H1 (cell line): ENCODE measurements around the gene SNX24. TPM values are rescaled to one million over a fixed set of nuclear protein-coding genes. Genes with fewer than 3 reads are reported as not detected.

Source experiments
- BACH1 ChIP-seq: IDR thresholded peaks from 2 replicates; pipeline ENCODE4 v1.6.1; 2012; ENCODE audit warnings: low read length, improper control_type of control experiment
- BCL11A ChIP-seq, 2 experiments: IDR thresholded peaks; one replicate each; pipeline ENCODE4 v1.6.1; 2011; ENCODE audit warnings: low read depth in 2 of 2, low read length in 2 of 2, mild to moderate bottlenecking in 2 of 2
- EP300 ChIP-seq, 2 experiments: IDR thresholded peaks; 1 replicate in 1 of 2; 2 replicates in 1 of 2; pipeline ENCODE4 v1.6.1; 2011 to 2012; ENCODE audit warnings: low read depth in 2 of 2, low read length in 2 of 2, mild to moderate bottlenecking in 2 of 2, borderline replicate concordance in 1 of 2, inconsistent platforms in 1 of 2, moderate library complexity in 1 of 2
- EZH2 ChIP-seq: fragments of 200-600 bp; sonication (generic); IDR thresholded peaks from 2 replicates; pipeline ENCODE4 v1.7.1; 2012; ENCODE audit warnings: low read depth, mild to moderate bottlenecking, moderate library complexity, low read length, inconsistent platforms; ENCODE audit not compliant: severe bottlenecking
- FOSL1 ChIP-seq: IDR thresholded peaks from 2 replicates; pipeline ENCODE4 v1.6.1; 2011; ENCODE audit warnings: mild to moderate bottlenecking, low read depth, low read length, moderate library complexity; ENCODE audit not compliant: insufficient read depth
- POLR2A ChIP-seq, 2 experiments: IDR thresholded peaks; 1 replicate in 1 of 2; 2 replicates in 1 of 2; pipeline ENCODE4 v1.6.1; 2011; ENCODE audit warnings: low read depth in 2 of 2, low read length in 2 of 2, mild to moderate bottlenecking in 2 of 2; ENCODE audit errors: control extremely low read depth in 1 of 2
- RBBP5 ChIP-seq: IDR thresholded peaks from 2 replicates; pipeline ENCODE4 v1.7.1; 2012; ENCODE audit warnings: low read depth, mild to moderate bottlenecking, inconsistent platforms, low read length, moderate library complexity, borderline replicate concordance
- SP1 ChIP-seq: IDR thresholded peaks from 2 replicates; pipeline ENCODE4 v1.6.1; 2011; ENCODE audit warnings: low read depth, low read length
- SP2 ChIP-seq: IDR thresholded peaks from 2 replicates; pipeline ENCODE4 v1.6.1; 2012; ENCODE audit warnings: mild to moderate bottlenecking, low read length, inconsistent platforms
- SP4 ChIP-seq: IDR thresholded peaks from 2 replicates; pipeline ENCODE4 v1.6.1; 2012; ENCODE audit warnings: low read length, inconsistent platforms
- TAF1 ChIP-seq: IDR thresholded peaks from 2 replicates; pipeline ENCODE4 v1.6.1; 2011; ENCODE audit warnings: mild to moderate bottlenecking, low read depth, low read length
- TCF12 ChIP-seq: IDR thresholded peaks from 2 replicates; pipeline ENCODE4 v1.6.1; 2011; ENCODE audit warnings: low read depth, mild to moderate bottlenecking, low read length
- TEAD4 ChIP-seq: IDR thresholded peaks from 2 replicates; pipeline ENCODE4 v1.6.1; 2012; ENCODE audit warnings: low read depth, low read length, inconsistent platforms, mixed read lengths
- polyA plus RNA-seq, 7 experiments: library from polyadenylated mRNA; depleted of rRNA in 3 of 7; stranded (reverse) in 5 of 7; unstranded in 2 of 7; fragments of >200 nt in 5 of 7; fragments of 200-250 nt in 2 of 7; gene quantifications; 1 replicate in 5 of 7; 2 replicates in 1 of 7; 4 replicates in 1 of 7; pipeline versions ENCODE4 v1.2.1 to v1.2.3, GENCODE V29; 2011 to 2013; ENCODE audit warnings: missing spikeins in 2 of 7, mixed read lengths in 2 of 7
- total RNA-seq: library from RNA; stranded (reverse); fragmentation: NEBNext Ultra II Directional; extraction: Animal tissue kit (Norgen Biotek cat#: 25700); gene quantifications from 2 replicates; pipeline ENCODE4 v1.2.1, GENCODE V29; 2021
- TF ChIP-seq, protein P1 (sequence below): fragments of 300-600 bp; sonication (generic); IDR thresholded peaks from 2 replicates; pipeline ENCODE4 v1.7.1; 2012; ENCODE audit warnings: low read length, moderate library complexity, mild to moderate bottlenecking, inconsistent platforms; ENCODE audit not compliant: insufficient replicate concordance

The SNX24 gene
- total and polyA plus RNA-seq, 2 of the 8 experiments (the other 6 are each of a cell fraction or from before 2014, with no cell fraction given) = 7.3 to 14.3 TPM

DNA sequence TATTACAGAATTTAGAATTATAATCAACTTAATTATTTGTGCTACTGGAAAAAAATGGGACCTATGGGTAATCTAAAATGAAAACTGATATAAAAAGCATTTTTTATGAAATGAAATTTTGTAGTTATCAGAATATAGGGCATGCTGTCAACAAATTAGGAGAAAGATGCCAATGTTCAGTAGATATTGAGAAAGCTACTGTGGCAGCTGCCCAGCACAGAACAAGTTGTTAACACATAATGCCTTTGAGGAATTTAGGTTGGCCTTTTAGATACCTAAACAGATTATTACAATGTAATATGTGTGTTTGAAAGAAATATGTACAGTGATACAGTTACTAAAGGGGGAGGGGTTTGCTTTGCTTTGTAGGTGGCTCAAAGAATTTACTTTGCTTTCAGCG lies 137.0 kb downstream of the SNX24 start (continued):
- TF ChIP-seq, protein P1, sequence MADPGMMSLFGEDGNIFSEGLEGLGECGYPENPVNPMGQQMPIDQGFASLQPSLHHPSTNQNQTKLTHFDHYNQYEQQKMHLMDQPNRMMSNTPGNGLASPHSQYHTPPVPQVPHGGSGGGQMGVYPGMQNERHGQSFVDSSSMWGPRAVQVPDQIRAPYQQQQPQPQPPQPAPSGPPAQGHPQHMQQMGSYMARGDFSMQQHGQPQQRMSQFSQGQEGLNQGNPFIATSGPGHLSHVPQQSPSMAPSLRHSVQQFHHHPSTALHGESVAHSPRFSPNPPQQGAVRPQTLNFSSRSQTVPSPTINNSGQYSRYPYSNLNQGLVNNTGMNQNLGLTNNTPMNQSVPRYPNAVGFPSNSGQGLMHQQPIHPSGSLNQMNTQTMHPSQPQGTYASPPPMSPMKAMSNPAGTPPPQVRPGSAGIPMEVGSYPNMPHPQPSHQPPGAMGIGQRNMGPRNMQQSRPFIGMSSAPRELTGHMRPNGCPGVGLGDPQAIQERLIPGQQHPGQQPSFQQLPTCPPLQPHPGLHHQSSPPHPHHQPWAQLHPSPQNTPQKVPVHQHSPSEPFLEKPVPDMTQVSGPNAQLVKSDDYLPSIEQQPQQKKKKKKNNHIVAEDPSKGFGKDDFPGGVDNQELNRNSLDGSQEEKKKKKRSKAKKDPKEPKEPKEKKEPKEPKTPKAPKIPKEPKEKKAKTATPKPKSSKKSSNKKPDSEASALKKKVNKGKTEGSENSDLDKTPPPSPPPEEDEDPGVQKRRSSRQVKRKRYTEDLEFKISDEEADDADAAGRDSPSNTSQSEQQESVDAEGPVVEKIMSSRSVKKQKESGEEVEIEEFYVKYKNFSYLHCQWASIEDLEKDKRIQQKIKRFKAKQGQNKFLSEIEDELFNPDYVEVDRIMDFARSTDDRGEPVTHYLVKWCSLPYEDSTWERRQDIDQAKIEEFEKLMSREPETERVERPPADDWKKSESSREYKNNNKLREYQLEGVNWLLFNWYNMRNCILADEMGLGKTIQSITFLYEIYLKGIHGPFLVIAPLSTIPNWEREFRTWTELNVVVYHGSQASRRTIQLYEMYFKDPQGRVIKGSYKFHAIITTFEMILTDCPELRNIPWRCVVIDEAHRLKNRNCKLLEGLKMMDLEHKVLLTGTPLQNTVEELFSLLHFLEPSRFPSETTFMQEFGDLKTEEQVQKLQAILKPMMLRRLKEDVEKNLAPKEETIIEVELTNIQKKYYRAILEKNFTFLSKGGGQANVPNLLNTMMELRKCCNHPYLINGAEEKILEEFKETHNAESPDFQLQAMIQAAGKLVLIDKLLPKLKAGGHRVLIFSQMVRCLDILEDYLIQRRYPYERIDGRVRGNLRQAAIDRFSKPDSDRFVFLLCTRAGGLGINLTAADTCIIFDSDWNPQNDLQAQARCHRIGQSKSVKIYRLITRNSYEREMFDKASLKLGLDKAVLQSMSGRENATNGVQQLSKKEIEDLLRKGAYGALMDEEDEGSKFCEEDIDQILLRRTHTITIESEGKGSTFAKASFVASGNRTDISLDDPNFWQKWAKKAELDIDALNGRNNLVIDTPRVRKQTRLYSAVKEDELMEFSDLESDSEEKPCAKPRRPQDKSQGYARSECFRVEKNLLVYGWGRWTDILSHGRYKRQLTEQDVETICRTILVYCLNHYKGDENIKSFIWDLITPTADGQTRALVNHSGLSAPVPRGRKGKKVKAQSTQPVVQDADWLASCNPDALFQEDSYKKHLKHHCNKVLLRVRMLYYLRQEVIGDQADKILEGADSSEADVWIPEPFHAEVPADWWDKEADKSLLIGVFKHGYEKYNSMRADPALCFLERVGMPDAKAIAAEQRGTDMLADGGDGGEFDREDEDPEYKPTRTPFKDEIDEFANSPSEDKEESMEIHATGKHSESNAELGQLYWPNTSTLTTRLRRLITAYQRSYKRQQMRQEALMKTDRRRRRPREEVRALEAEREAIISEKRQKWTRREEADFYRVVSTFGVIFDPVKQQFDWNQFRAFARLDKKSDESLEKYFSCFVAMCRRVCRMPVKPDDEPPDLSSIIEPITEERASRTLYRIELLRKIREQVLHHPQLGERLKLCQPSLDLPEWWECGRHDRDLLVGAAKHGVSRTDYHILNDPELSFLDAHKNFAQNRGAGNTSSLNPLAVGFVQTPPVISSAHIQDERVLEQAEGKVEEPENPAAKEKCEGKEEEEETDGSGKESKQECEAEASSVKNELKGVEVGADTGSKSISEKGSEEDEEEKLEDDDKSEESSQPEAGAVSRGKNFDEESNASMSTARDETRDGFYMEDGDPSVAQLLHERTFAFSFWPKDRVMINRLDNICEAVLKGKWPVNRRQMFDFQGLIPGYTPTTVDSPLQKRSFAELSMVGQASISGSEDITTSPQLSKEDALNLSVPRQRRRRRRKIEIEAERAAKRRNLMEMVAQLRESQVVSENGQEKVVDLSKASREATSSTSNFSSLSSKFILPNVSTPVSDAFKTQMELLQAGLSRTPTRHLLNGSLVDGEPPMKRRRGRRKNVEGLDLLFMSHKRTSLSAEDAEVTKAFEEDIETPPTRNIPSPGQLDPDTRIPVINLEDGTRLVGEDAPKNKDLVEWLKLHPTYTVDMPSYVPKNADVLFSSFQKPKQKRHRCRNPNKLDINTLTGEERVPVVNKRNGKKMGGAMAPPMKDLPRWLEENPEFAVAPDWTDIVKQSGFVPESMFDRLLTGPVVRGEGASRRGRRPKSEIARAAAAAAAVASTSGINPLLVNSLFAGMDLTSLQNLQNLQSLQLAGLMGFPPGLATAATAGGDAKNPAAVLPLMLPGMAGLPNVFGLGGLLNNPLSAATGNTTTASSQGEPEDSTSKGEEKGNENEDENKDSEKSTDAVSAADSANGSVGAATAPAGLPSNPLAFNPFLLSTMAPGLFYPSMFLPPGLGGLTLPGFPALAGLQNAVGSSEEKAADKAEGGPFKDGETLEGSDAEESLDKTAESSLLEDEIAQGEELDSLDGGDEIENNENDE = no peak
- no peak for TF ChIP-seq POLR2A (IDR thresholded peaks at IDR 0.05; ENCODE audit: control extremely low read depth in 1 of 2, low read depth in 2 of 2, low read length in 2 of 2)
- TF ChIP-seq RBBP5 = no peak
- TF ChIP-seq EP300 (IDR thresholded peaks at IDR 0.05; ENCODE audit: borderline replicate concordance in 1 of 2, low read depth in 2 of 2, low read length in 2 of 2) = no peak
- no peak for TF ChIP-seq TAF1
- TF ChIP-seq BACH1 = no peak
- TF ChIP-seq FOSL1 = no peak
- TF ChIP-seq TEAD4 = no peak
- TF ChIP-seq EZH2 = no peak
- TF ChIP-seq TCF12 = no peak
- TF ChIP-seq SP2 = no peak
- no peak for TF ChIP-seq SP1
- TF ChIP-seq BCL11A (IDR thresholded peaks at IDR 0.05; ENCODE audit: low read depth in 2 of 2, low read length in 2 of 2) = no peak
- TF ChIP-seq SP4 = no peak
